GM12878 (cell line): ENCODE results near the gene YTHDF2. TPM values are rescaled to one million over a fixed set of nuclear protein-coding genes. Genes with fewer than 3 reads are reported as not detected.

Source experiments
- ATAC-seq: fragments of 200-7000 bp; cut with Tn5 transposase; 3 replicates; pipeline ENCODE4 v1.9.1; 2020; ENCODE audit warnings: mild to moderate bottlenecking, moderate library complexity
- BruUV-seq: library from RNA; stranded (reverse); fragments of 400-500 nt; replicated peaks from 2 replicates; lab custom pipeline; 2021; lab: Mats Ljungman, UMichigan
- CTCF ChIA-PET: fragments of 300-600 bp; sonication (Branson Sonifier 250); formaldehyde crosslinking; extraction: SDS; loops from one replicate; lab custom pipeline; 2021; ENCODE audit warnings: inconsistent platforms; lab: Yijun Ruan, JAX
- POLR2A ChIA-PET: fragments of 350-600 bp; formaldehyde crosslinking; extraction: SDS; loops from one replicate; lab custom pipeline; 2021; ENCODE audit warnings: inconsistent platforms; lab: Charles Lee
- RAD21 ChIA-PET: fragments of 300-600 bp; sonication (Branson Sonifier 250); formaldehyde crosslinking; loops from one replicate; lab custom pipeline; 2023; ENCODE audit warnings: antibody characterized with exemption; ENCODE audit not compliant: unreplicated experiment; lab: Charles Lee
- SMC1A ChIA-PET: fragments of 300-600 bp; sonication (Branson Sonifier 250); formaldehyde crosslinking; loops from one replicate; lab custom pipeline; 2023; ENCODE audit not compliant: unreplicated experiment, uncharacterized antibody; lab: Charles Lee
- DNase-seq: peaks from one replicate; pipeline ENCODE4 v3.0.0-alpha.2; 2011; ENCODE audit warnings: low read depth, low spot score
- FAIRE-seq: peaks from 3 replicates; lab custom pipeline; 2011; peaks lifted over from hg19 to GRCh38; lab: Jason Lieb, UNC
- H2AFZ ChIP-seq: 2 replicates; pipeline ENCODE4 v1.6.0; 2011; ENCODE audit warnings: low read depth, low read length, control low read depth; ENCODE audit not compliant: control insufficient read depth
- H3K27ac ChIP-seq: 2 replicates; pipeline ENCODE4 v1.5.1; 2011; ENCODE audit warnings: control low read depth; ENCODE audit not compliant: control insufficient read depth, insufficient read depth
- H3K27me3 ChIP-seq, 2 experiments: replicated peaks in 1 of 2; 2 replicates each; pipeline versions ENCODE4 v1.6.0 to v1.6.1; 2011; ENCODE audit warnings: low read length in 1 of 2; ENCODE audit not compliant: control insufficient read depth in 2 of 2, insufficient read depth in 2 of 2
- H3K36me3 ChIP-seq, 2 experiments: 2 replicates each; pipeline ENCODE4 v1.5.1; 2011; ENCODE audit warnings: low read length in 1 of 2; ENCODE audit not compliant: control insufficient read depth in 2 of 2, insufficient read depth in 2 of 2
- H3K4me1 ChIP-seq: 2 replicates; pipeline ENCODE4 v1.6.1; 2011; ENCODE audit warnings: mild to moderate bottlenecking, low read length, moderate library complexity, mixed read lengths; ENCODE audit not compliant: control insufficient read depth, insufficient read depth
- H3K4me2 ChIP-seq: 2 replicates; pipeline ENCODE4 v1.6.0; 2011; ENCODE audit warnings: control low read depth; ENCODE audit not compliant: control insufficient read depth, insufficient read depth
- H3K4me3 ChIP-seq: fragments of 200-600 bp; sonication (generic); 2 replicates; pipeline ENCODE4 v1.5.1; 2016
- H3K79me2 ChIP-seq: 2 replicates; pipeline ENCODE4 v1.6.0; 2011; ENCODE audit warnings: low read length; ENCODE audit not compliant: control insufficient read depth, insufficient read depth
- H3K9ac ChIP-seq: 2 replicates; pipeline ENCODE4 v1.8.0; 2011; ENCODE audit warnings: low read length, control low read depth, mixed read lengths; ENCODE audit not compliant: control insufficient read depth, insufficient read depth
- H3K9me3 ChIP-seq: replicated peaks from 3 replicates; pipeline ENCODE4 v1.5.1; 2011; ENCODE audit warnings: mild to moderate bottlenecking, low read length; ENCODE audit not compliant: control insufficient read depth, insufficient read depth
- H4K20me1 ChIP-seq: 2 replicates; pipeline ENCODE4 v1.6.0; 2011; ENCODE audit not compliant: control insufficient read depth, insufficient read depth
- CHD1 ChIP-seq: IDR thresholded peaks from 2 replicates; pipeline ENCODE4 v1.6.1; 2012; ENCODE audit warnings: low read depth, low read length, improper control_type of control experiment
- CHD2 ChIP-seq: IDR thresholded peaks from 2 replicates; pipeline ENCODE4 v1.6.1; 2011; ENCODE audit warnings: low read depth, low read length, improper control_type of control experiment, borderline replicate concordance
- CHD4 ChIP-seq: fragments of 200-600 bp; sonication (generic); IDR thresholded peaks from 2 replicates; pipeline ENCODE4 v1.6.1; 2016; ENCODE audit warnings: mild to moderate bottlenecking
- ETV6 ChIP-seq, 2 experiments: fragments of 450-650 bp in 1 of 2; IDR thresholded peaks in 1 of 2; conservative IDR thresholded peaks in 1 of 2; 2 replicates each; pipeline ENCODE4 v1.6.1; 2014; ENCODE audit warnings: antibody characterized with exemption in 1 of 2, borderline replicate concordance in 1 of 2, low read depth in 1 of 2, mild to moderate bottlenecking in 1 of 2, moderate library complexity in 1 of 2
- KLF5 ChIP-seq: fragments of 450-650 bp; IDR thresholded peaks from 2 replicates; pipeline ENCODE4 v1.6.1; 2014; ENCODE audit warnings: mild to moderate bottlenecking; ENCODE audit not compliant: partially characterized antibody
- POLR2AphosphoS2 ChIP-seq: IDR thresholded peaks from 2 replicates; pipeline ENCODE4 v1.6.1; 2011; ENCODE audit warnings: low read depth, mild to moderate bottlenecking, low read length, improper control_type of control experiment, moderate library complexity
- POLR2AphosphoS5 ChIP-seq: IDR thresholded peaks from 2 replicates; pipeline ENCODE4 v1.6.1; 2011; ENCODE audit warnings: mild to moderate bottlenecking, low read length, inconsistent platforms
- SIX5 ChIP-seq: IDR thresholded peaks from 2 replicates; pipeline ENCODE4 v1.6.1; 2011; ENCODE audit warnings: mild to moderate bottlenecking, low read depth, low read length, moderate library complexity; ENCODE audit not compliant: severe bottlenecking
- SPI1 ChIP-seq: IDR thresholded peaks from 2 replicates; pipeline ENCODE4 v1.6.1; 2011; ENCODE audit warnings: low read depth, mild to moderate bottlenecking, low read length, moderate library complexity, borderline replicate concordance; ENCODE audit not compliant: insufficient read depth
- ZNF217 ChIP-seq: fragments of 450-650 bp; IDR thresholded peaks from 2 replicates; pipeline ENCODE4 v1.6.1; 2017; ENCODE audit warnings: antibody characterized with exemption, mild to moderate bottlenecking
- WGBS: methylation state at CpG from one replicate; pipeline ENCODE4 v1.1.6; 2016; ENCODE audit warnings: low lambda C conversion rate; ENCODE audit not compliant: insufficient replicate concordance, insufficient coverage; ENCODE audit errors: missing lambda C conversion rate; 5-methylcytosine and 5-hydroxymethylcytosine counted together
- in situ Hi-C: fragments of 300-500 bp; cut with MboI; formaldehyde crosslinking; loops from 9 replicates; pipeline ENCODE4 v1.14.3; 2018; ENCODE audit warnings: mixed read lengths
- intact Hi-C: fragments of 100-400 bp; cut with micrococcal nuclease; formaldehyde crosslinking; loops from one replicate; pipeline ENCODE4 v1.14.2; 2022; ENCODE audit not compliant: unreplicated experiment
- polyA plus RNA-seq, 11 experiments: library from polyadenylated mRNA; depleted of rRNA in 4 of 11; unstranded in 6 of 11; stranded (reverse) in 5 of 11; fragments of >200 nt; fragmentation: Nextera tagmentation in 4 of 11; fragmentation: Illumina TruSeq in 1 of 11; extraction: Ambion mirVana in 4 of 11; extraction: Trizol in 1 of 11; gene quantifications; 1 replicate in 1 of 11; 2 replicates in 10 of 11; pipeline versions ENCODE4 v1.2.1 to v1.2.3, GENCODE V29; 2011 to 2016; ENCODE audit warnings: inconsistent platforms in 2 of 11, missing spikeins in 2 of 11, low read depth in 1 of 11
- total RNA-seq, 4 experiments: library from RNA; depleted of rRNA in 3 of 4; stranded (reverse); fragments of >200 nt in 3 of 4; fragmentation: Illumina TruSeq in 1 of 4; extraction: Trizol in 1 of 4; gene quantifications; 2 replicates each; pipeline versions ENCODE4 v1.2.1 to v1.2.3, GENCODE V29; 2013 to 2021
- TF ChIP-seq, protein P1 (sequence below): IDR thresholded peaks from 2 replicates; pipeline ENCODE4 v1.6.1; 2011; ENCODE audit warnings: low read depth, mild to moderate bottlenecking, low read length, moderate library complexity, borderline replicate concordance; ENCODE audit errors: extremely low read depth
- TF ChIP-seq, protein P2 (sequence below): IDR thresholded peaks from 2 replicates; pipeline ENCODE4 v1.6.1; 2012; ENCODE audit warnings: low read length, inconsistent platforms
- TF ChIP-seq, protein P3 (sequence below): IDR thresholded peaks from 2 replicates; pipeline ENCODE4 v1.6.1; 2011; ENCODE audit warnings: borderline replicate concordance, low read depth, mild to moderate bottlenecking, moderate library complexity, low read length; ENCODE audit not compliant: insufficient read depth, poor library complexity, severe bottlenecking
- TF ChIP-seq, protein P4 (sequence below): fragments of 450-650 bp; formaldehyde crosslinking; IDR thresholded peaks from 2 replicates; pipeline ENCODE4 v1.4.0; 2022; ENCODE audit warnings: mild to moderate bottlenecking, moderate library complexity

YTHDF2 gene
- total and polyA plus RNA-seq, 10 of the 15 experiments (the other 5 are each of a cell fraction or from before 2014, with no cell fraction given), result 42.4 to 121 (median 66.9) TPM

DNA sequence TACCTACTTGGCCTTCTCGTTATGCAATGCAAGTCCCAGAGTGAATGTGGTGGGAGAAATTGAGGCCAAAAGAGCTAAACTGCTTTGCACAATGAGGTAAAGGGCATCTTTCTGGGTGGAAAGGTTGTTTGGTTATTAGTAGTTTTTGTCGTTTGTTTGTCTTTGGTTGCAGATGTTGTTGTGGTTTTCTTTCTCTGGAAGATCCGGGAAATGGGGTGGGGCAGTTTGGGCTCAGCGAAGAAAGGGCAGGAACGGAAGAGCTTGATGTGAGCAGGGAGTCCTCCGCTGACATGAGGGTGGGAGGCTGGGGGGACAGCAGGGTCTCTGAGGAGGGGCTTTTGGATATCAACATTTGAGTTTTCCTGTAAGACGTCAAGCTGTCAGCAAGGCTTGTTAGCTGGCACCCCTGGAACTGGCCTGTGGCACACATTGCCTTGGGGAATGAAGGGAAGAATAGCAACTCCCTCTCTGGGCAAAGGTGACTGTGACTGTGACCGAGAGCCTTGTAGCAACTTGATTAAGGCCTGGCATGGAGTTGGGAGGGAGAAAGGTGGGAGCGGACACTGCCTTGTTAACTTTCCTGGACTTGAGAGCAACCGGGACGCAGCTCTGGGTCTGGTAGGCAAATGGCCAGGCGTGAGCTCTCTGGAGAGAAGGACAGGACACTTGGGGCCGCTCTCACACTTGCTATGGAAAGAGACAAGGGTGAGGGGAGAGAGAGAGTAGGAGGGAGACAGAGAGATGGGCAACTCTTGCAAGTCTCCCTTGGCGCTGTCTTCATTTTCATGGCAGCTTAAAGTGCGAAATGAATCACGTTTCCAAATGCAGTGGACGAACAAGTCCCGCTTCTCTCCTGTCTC is 59.8 kb downstream of the YTHDF2 start:
- no peak for DNase-seq
- no TSS peak for BruUV-seq
- intact Hi-C loops, result no loop called here
- Histone ChIP-seq H3K9me3 (no peaks in the 10 kb centered on the region), H3K9ac (no peak overlapping the region), H3K4me3 (no peak overlapping the region), H3K27me3 (no peaks in the 10 kb centered on the region), H3K4me2 (no peak overlapping the region), H3K79me2 (no peaks in the 10 kb centered on the region), H3K36me3 (no peaks in the 10 kb centered on the region), H2AFZ (no peak overlapping the region), H4K20me1 (no peaks in the 10 kb centered on the region), H3K4me1 (no peaks in the 10 kb centered on the region), H3K27ac (no peak overlapping the region)
- no peak for FAIRE-seq
- RAD21 ChIA-PET, result interaction anchor here (0.8 kb wide), 1 partner anchor 81 kb away, joined by 3 read pairs; no protein-coding TSS in a partner anchor
- CTCF ChIA-PET, result interaction anchor here (0.6 to 2.8 kb wide), 3 partner anchors 12 to 154 kb away, joined by 3 to 10 read pairs (median 3); partner anchors contain the start of gene TAF12
- WGBS, result 46% methylated on average over 18 of the region's 18 CpGs
- SMC1A ChIA-PET, result no interaction called here
- no peak for ATAC-seq
- POLR2A ChIA-PET, result no interaction called here
- in situ Hi-C loops, result no loop called here
- TF ChIP-seq, protein P1, sequence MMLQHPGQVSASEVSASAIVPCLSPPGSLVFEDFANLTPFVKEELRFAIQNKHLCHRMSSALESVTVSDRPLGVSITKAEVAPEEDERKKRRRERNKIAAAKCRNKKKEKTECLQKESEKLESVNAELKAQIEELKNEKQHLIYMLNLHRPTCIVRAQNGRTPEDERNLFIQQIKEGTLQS, result no peak
- TF ChIP-seq, protein P2, sequence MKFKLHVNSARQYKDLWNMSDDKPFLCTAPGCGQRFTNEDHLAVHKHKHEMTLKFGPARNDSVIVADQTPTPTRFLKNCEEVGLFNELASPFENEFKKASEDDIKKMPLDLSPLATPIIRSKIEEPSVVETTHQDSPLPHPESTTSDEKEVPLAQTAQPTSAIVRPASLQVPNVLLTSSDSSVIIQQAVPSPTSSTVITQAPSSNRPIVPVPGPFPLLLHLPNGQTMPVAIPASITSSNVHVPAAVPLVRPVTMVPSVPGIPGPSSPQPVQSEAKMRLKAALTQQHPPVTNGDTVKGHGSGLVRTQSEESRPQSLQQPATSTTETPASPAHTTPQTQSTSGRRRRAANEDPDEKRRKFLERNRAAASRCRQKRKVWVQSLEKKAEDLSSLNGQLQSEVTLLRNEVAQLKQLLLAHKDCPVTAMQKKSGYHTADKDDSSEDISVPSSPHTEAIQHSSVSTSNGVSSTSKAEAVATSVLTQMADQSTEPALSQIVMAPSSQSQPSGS, result no peak
- TF ChIP-seq, protein P3, sequence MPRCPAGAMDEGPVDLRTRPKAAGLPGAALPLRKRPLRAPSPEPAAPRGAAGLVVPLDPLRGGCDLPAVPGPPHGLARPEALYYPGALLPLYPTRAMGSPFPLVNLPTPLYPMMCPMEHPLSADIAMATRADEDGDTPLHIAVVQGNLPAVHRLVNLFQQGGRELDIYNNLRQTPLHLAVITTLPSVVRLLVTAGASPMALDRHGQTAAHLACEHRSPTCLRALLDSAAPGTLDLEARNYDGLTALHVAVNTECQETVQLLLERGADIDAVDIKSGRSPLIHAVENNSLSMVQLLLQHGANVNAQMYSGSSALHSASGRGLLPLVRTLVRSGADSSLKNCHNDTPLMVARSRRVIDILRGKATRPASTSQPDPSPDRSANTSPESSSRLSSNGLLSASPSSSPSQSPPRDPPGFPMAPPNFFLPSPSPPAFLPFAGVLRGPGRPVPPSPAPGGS, result no peak
- TF ChIP-seq POLR2AphosphoS5 (no peak), KLF5 (no peak), CHD1 (no peak), SPI1 (no peak), ETV6 (conservative IDR thresholded peaks at IDR 0.05 in 1 of 2, IDR thresholded peaks at IDR 0.05 in 1 of 2; ENCODE audit: borderline replicate concordance in 1 of 2, low read depth in 1 of 2) (no peak), CHD4 (no peak), SIX5 (no peak), POLR2AphosphoS2 (no peak), ZNF217 (no peak), CHD2 (no peak)
- TF ChIP-seq, protein P4, sequence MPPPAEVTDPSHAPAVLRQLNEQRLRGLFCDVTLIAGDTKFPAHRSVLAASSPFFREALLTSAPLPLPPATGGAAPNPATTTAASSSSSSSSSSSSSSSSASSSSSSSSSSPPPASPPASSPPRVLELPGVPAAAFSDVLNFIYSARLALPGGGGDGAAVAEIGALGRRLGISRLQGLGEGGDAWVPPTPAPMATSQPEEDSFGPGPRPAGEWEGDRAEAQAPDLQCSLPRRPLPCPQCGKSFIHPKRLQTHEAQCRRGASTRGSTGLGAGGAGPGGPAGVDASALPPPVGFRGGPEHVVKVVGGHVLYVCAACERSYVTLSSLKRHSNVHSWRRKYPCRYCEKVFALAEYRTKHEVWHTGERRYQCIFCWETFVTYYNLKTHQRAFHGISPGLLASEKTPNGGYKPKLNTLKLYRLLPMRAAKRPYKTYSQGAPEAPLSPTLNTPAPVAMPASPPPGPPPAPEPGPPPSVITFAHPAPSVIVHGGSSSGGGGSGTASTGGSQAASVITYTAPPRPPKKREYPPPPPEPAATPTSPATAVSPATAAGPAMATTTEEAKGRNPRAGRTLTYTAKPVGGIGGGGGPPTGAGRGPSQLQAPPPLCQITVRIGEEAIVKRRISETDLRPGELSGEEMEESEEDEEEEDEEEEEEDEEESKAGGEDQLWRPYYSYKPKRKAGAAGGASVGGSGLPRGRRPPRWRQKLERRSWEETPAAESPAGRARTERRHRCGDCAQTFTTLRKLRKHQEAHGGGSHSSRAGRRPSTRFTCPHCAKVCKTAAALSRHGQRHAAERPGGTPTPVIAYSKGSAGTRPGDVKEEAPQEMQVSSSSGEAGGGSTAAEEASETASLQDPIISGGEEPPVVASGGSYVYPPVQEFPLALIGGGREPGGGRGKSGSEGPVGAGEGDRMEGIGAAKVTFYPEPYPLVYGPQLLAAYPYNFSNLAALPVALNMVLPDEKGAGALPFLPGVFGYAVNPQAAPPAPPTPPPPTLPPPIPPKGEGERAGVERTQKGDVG (CRISPR knock-in tag), result no peak
